Measurements from ENCODE around the gene SLC9A8.
"Not testable (repeated sequence)": the region's sequence is repeated elsewhere in the genome, so short reads cannot be mapped to it uniquely, and the experiment has no call there.

The SLC9A8 gene

DNA sequence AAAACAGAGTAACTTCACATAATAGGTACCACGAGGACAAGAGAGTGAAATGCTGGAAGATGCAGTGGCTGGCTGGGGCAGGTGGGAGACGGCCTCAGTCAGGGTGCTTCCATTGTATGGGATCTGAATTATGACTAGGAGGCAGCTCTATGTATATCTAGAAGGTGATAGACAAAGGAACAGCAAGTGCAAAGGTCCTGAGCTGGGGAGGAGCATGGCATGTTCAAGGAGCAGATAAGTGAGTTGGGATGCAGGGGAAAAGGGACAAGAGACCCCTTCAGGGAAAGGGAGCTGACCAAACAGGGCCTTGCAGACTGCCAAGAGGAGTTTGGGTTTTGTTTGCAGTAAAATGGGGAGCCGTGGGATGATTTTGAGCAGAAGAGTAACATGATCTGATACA, 8.3 kb upstream of the SLC9A8 start:
- no peak overlapping the region for H3K4me3 ChIP-seq (replicated peaks; ENCODE audit: insufficient read depth, low read length)
- no peaks in the 10 kb centered on the region for H3K27me3 ChIP-seq (ENCODE audit: insufficient read depth, poor library complexity, severe bottlenecking)
- H3K27ac ChIP-seq (replicated peaks), result no peak overlapping the region
- DNase-seq (ENCODE audit: low read depth in 1 of 2, low spot score in 1 of 2), result no peak
- TF ChIP-seq, protein P1, sequence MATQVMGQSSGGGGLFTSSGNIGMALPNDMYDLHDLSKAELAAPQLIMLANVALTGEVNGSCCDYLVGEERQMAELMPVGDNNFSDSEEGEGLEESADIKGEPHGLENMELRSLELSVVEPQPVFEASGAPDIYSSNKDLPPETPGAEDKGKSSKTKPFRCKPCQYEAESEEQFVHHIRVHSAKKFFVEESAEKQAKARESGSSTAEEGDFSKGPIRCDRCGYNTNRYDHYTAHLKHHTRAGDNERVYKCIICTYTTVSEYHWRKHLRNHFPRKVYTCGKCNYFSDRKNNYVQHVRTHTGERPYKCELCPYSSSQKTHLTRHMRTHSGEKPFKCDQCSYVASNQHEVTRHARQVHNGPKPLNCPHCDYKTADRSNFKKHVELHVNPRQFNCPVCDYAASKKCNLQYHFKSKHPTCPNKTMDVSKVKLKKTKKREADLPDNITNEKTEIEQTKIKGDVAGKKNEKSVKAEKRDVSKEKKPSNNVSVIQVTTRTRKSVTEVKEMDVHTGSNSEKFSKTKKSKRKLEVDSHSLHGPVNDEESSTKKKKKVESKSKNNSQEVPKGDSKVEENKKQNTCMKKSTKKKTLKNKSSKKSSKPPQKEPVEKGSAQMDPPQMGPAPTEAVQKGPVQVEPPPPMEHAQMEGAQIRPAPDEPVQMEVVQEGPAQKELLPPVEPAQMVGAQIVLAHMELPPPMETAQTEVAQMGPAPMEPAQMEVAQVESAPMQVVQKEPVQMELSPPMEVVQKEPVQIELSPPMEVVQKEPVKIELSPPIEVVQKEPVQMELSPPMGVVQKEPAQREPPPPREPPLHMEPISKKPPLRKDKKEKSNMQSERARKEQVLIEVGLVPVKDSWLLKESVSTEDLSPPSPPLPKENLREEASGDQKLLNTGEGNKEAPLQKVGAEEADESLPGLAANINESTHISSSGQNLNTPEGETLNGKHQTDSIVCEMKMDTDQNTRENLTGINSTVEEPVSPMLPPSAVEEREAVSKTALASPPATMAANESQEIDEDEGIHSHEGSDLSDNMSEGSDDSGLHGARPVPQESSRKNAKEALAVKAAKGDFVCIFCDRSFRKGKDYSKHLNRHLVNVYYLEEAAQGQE (IDR thresholded peaks at IDR 0.05; ENCODE audit: insufficient replicate concordance, low read depth), result no peak
- no peak for TF ChIP-seq POLR2AphosphoS5 (IDR thresholded peaks at IDR 0.05; ENCODE audit: low read depth)
- TF ChIP-seq GABPA (IDR thresholded peaks at IDR 0.05; ENCODE audit: low read depth), result no peak
- TF ChIP-seq, protein P2, sequence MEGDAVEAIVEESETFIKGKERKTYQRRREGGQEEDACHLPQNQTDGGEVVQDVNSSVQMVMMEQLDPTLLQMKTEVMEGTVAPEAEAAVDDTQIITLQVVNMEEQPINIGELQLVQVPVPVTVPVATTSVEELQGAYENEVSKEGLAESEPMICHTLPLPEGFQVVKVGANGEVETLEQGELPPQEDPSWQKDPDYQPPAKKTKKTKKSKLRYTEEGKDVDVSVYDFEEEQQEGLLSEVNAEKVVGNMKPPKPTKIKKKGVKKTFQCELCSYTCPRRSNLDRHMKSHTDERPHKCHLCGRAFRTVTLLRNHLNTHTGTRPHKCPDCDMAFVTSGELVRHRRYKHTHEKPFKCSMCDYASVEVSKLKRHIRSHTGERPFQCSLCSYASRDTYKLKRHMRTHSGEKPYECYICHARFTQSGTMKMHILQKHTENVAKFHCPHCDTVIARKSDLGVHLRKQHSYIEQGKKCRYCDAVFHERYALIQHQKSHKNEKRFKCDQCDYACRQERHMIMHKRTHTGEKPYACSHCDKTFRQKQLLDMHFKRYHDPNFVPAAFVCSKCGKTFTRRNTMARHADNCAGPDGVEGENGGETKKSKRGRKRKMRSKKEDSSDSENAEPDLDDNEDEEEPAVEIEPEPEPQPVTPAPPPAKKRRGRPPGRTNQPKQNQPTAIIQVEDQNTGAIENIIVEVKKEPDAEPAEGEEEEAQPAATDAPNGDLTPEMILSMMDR (IDR thresholded peaks at IDR 0.05; ENCODE audit: insufficient read depth, low read length), result no peak
- no peak for TF ChIP-seq SPI1 (IDR thresholded peaks at IDR 0.05; ENCODE audit: borderline replicate concordance, low read depth)

DNA sequence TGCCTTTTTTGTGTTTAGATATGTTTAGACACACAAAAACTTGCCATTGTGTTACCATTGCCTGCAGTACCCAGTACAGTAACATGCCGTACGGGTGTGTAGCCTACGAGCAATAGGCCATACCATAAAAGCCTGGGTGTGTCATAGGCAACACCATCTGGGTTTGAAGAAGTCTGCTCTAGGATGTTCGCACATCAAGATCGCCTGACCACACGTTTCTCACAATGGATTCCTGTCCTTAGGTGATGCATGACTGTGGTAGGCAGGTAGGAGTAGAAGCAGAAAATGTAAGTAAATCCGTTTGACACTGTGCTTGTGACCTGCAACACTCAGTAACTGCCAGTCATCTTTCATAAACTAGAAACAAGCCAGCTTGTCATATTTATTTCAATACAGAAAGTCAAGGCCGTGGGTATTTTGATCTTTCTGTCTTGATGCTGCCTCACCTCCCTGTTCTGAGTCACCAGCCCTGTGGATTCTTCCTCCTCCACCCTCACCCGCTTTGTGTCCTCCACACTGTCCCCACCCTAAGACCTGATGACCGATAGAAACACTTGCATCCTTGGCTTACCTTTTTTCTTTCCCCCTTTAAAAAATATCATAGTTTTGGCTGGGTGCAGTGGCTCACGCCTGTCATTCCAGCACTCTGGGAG, 7.3 kb upstream of the SLC9A8 start:
- not testable (repeated sequence) for H3K4me3 ChIP-seq (replicated peaks; ENCODE audit: insufficient read depth, low read length); DNase-seq (ENCODE audit: low read depth in 1 of 2, low spot score in 1 of 2); H3K27ac ChIP-seq (replicated peaks); H3K27me3 ChIP-seq (ENCODE audit: insufficient read depth, poor library complexity, severe bottlenecking)

DNA sequence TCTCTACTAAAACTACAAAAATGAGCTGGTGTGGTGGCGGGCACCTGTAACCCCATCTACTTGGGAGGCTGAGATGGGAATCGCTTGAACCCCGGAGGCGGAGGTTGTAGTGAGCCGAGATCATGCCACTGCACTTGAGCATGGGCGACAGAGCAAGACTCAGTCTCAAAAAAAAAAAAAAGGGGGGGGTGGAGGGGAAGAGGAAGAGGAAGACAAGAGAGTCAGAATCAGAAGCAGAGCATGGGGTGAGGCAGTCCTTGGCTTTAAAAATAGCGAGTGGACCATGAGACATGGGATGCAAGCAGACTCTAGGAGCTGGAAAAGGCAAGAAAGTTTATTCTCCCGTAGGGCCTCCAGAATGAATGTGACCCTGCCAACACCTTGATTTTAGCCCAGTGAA, 3.9 kb upstream of the SLC9A8 start:
- TF ChIP-seq, protein P1 (IDR thresholded peaks at IDR 0.05; ENCODE audit: insufficient replicate concordance, low read depth), result no peak
- TF ChIP-seq, protein P2 (IDR thresholded peaks at IDR 0.05; ENCODE audit: insufficient read depth, low read length), result no peak
- TF ChIP-seq GABPA (IDR thresholded peaks at IDR 0.05; ENCODE audit: low read depth), result no peak
- TF ChIP-seq POLR2AphosphoS5 (IDR thresholded peaks at IDR 0.05; ENCODE audit: low read depth), result no peak
- no peak for TF ChIP-seq SPI1 (IDR thresholded peaks at IDR 0.05; ENCODE audit: borderline replicate concordance, low read depth)
- Histone ChIP-seq H3K27ac (replicated peaks) (peak overlapping the region; percentile 23; the same call in 1 of the 2 replicates), H3K27me3 (ENCODE audit: insufficient read depth, poor library complexity, severe bottlenecking) (no peaks in the 10 kb centered on the region), H3K4me3 (replicated peaks; ENCODE audit: insufficient read depth, low read length) (no peak overlapping the region)
- DNase-seq (ENCODE audit: low read depth in 1 of 2, low spot score in 1 of 2), result no peak

DNA sequence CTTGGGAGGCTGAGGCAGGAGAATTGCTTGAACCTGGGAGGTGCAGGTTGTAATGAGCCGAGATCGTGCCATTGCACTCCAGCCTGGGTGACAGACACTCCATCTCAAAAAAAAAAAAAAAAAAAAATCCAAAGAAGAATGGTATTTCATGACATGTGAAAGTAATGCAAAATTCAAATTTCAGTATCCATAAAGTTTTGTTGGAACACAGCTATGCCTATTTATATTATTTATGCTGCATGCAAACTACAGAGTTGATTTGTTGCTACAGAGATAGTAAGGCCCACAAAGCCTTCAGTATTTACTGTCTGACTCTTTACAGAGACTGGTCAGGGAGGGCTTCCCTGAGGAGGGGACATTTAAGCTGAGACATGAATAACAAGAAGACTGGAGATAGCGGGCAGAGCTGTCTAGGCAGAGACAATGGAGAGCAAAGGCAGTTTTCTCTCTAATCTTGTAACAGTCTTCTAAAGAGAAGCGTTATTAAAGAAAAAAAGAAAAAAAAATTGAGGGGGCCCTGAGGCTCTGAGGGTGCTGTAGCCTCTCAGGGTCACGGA, 2.7 kb upstream of the SLC9A8 start:
- Histone ChIP-seq H3K27ac (replicated peaks) (no peak overlapping the region), H3K27me3 (ENCODE audit: insufficient read depth, poor library complexity, severe bottlenecking) (no peaks in the 10 kb centered on the region), H3K4me3 (replicated peaks; ENCODE audit: insufficient read depth, low read length) (no peak overlapping the region)
- no peak for DNase-seq (ENCODE audit: low read depth in 1 of 2, low spot score in 1 of 2)
- TF ChIP-seq, protein P1 (IDR thresholded peaks at IDR 0.05; ENCODE audit: insufficient replicate concordance, low read depth), result no peak
- TF ChIP-seq, protein P2 (IDR thresholded peaks at IDR 0.05; ENCODE audit: insufficient read depth, low read length), result no peak
- TF ChIP-seq GABPA (IDR thresholded peaks at IDR 0.05; ENCODE audit: low read depth) (no peak), POLR2AphosphoS5 (IDR thresholded peaks at IDR 0.05; ENCODE audit: low read depth) (no peak), SPI1 (IDR thresholded peaks at IDR 0.05; ENCODE audit: borderline replicate concordance, low read depth) (no peak)

Data from HL-60 (cell line).